ENCODE results near the gene KIF12.

KIF12 gene

GRCh38 chr9:114107286-114108001 is 8.4 kb upstream of the KIF12 start:
- DNase-seq (ENCODE audit: low read depth in 1 of 2, low spot score in 1 of 2): no peak

DNA sequence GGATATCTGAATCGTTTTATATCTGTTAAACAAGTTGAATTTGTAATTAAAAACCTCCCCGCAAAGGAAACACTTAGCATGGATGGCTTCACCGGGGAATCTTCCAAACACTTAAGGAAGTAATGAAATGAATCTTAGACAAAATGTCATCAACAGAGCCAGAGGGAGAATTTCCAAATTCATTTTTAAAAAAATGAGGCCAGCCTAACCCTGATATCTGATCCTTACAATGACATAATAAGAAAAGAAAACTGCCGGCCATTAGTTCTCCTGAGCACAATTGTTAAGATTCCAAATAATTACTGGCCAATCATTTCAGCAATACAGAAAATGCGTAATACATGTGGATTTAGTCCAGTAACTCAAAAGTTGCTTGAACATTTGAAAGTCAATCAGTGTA is 6.1 kb upstream of the KIF12 start:
- DNase-seq (ENCODE audit: low read depth in 1 of 2, low spot score in 1 of 2): no peak

DNA sequence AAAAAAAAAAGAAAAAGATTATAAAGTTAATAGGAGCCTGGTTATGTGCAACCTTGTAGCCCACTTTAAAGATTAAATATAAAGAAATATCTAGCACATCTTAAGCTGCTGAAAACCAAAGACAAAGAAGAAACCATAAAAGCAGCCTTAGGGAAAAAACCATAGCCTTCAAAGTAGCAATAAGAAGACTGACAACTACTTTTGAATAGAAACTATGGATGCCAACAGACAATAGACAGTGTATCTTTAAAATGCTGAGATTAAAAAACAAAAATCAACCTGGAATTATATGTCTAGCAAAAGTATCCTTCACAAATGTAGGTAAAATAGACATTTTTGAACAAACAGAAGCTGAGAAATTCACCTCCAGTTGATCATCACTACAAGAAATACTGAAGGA is 3.4 kb upstream of the KIF12 start:
- no peak for DNase-seq (ENCODE audit: low read depth in 1 of 2, low spot score in 1 of 2)

- DNase-seq (ENCODE audit: low read depth in 1 of 2, low spot score in 1 of 2): no peak
These were observed 1.4 kb upstream of the KIF12 start for GRCh38 chr9:114100536-114100935.

GRCh38 chr9:114099669-114100270 is 678 bp upstream of the KIF12 start:
- no peak for DNase-seq (ENCODE audit: low read depth in 1 of 2, low spot score in 1 of 2)

GRCh38 chr9:114098021-114098935 is 814 bp downstream of the KIF12 start:
- DNase-seq (ENCODE audit: low read depth in 1 of 2, low spot score in 1 of 2): peak in 1 of 2 donors; percentile 9

DNA sequence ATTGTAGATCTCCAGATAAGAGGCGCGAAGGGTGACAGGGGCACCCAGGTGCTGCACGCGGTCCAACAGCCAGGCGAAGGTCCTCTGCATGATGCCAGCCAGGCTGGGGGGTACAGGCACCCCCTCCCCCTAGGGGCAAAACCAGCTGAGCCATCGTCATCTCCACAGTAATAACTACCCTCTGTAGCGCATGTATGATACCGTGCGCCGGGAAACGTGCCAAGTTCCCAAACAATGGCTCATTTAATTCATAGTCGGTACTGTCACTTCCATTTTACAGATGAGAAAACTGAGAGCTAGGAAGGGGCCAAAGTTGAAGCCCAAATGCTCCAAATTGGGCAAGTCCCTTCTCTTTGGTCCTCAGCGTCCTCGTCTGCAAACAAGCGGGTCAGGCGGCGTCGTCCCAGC is 1.5 kb downstream of the KIF12 start:
- DNase-seq (ENCODE audit: low read depth in 1 of 2, low spot score in 1 of 2): no peak

- DNase-seq (ENCODE audit: low read depth in 1 of 2, low spot score in 1 of 2): no peak
These were observed 2.1 kb downstream of the KIF12 start for GRCh38 chr9:114096866-114097612.

- DNase-seq (ENCODE audit: low read depth in 1 of 2, low spot score in 1 of 2): no peak
These were observed 3.0 kb downstream of the KIF12 start for GRCh38 chr9:114096041-114096511.

DNA sequence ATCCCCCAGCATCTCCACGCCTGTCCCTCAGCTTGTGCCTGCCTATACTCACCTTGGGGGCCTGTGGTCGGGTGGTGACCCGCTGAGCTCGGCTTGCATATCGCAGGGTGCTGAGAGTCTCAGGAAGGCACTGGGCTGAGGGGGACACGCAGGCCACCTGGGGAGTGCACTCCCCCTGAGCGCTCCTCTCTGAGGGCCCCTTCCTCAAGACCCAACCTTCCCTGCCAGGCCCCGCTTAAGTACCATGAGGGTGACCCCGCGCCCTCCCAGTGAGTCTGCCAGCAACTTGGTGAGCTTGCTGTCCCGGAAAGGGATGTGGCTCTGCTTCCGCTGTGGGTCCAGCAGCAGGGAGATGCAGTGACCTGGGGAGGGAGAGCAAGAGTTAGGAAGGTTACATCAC is 4.1 kb downstream of the KIF12 start:
- no peak for DNase-seq (ENCODE audit: low read depth in 1 of 2, low spot score in 1 of 2)

DNA sequence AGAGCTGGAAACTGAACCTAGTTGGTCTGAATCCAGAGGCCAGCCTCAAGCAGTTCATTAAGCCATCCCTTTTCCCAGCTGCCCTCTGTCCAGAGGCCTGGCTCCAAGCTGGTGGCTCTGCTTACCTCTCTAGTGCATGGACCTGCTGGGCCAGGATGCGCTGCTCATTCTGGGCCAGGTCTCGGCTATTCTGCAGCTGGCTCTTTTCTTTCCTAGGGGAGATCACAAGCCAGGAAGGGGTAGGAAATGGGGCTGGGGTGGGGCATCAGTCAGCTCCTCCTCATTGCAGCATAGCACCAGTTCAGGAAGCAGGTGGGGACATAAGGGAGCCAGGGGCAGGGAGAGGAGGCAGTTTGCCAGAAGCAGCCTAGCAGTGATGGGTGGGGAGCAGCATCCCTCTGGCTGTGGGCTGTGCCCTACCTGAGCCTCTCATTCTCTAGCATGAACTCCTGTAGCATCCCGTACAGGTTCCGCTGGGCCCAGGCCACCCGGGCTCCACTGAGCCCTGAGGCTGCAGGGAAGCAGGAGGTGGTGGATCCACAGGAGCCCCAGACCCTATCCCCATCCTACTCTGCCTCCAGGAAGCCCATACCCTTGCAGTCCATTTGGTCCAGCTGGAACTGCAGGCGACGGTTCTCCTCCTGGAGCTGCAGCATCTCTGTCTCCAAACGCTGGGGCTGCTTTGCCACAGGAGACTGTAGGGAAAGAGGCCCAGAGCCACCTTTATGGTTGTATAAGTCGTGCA is 5.2 kb downstream of the KIF12 start:
- no peak for DNase-seq (ENCODE audit: low read depth in 1 of 2, low spot score in 1 of 2)

GRCh38 chr9:114093031-114093471 is 6.0 kb downstream of the KIF12 start:
- no peak for DNase-seq (ENCODE audit: low read depth in 1 of 2, low spot score in 1 of 2)

- DNase-seq (ENCODE audit: low read depth in 1 of 2, low spot score in 1 of 2): no peak
These were observed 6.8 kb downstream of the KIF12 start for GRCh38 chr9:114092336-114092735.

DNA sequence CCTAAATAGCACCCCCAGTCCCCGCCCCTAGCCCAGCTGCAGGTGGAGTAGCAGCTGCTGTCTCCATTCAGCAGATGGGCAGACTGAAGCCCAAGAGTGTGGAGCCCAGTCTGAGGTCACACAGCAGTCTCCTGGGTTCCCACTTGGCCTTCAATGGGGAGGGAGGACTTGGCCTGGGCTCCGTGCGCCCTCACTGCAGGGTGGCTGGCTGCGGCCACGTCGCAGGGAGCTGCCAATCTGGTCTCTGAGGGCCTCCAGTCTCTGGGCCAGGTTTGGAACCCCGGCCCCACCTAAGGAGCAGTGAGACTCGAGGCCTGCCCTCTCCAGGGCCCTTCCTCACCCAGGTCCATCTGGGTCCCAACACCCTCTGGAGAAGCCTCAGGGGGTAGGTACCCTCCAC is 7.4 kb downstream of the KIF12 start:
- no peak for DNase-seq (ENCODE audit: low read depth in 1 of 2, low spot score in 1 of 2)

GRCh38 chr9:114090798-114091197 is 8.3 kb downstream of the KIF12 start:
- DNase-seq (ENCODE audit: low read depth in 1 of 2, low spot score in 1 of 2): no peak

DNA sequence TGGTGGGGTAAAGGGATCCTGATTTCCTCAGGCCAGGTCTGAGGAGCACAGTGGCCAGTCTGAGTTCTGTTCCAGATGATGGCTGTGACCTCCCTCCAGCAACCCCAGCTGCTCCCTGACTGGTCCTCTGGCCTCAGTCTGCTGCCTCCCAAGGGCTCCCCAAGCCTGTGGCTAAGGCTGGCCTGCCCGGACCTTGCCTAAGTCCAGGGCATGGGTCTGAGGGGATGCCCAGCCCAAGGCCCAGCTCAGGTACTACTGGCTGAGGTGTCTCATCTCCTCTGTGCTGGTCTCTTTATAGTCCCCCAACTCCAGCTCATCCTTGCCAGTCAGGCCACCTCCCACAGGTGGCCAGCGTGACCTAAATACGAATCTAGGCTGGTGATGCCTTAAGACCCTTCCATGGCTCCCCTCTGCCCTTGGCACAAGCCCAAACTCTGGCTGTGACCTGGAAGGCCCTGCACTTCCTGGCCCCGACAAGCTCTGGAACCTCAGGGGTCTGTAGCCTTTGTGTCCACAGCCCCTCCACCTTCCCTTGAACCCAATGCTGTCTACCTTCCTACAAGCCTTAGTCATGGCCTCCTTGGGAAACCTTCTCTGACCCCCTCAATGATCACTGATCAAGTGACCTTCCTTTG is 9.8 kb downstream of the KIF12 start:
- DNase-seq (ENCODE audit: low read depth in 1 of 2, low spot score in 1 of 2): no peak

- no peak for DNase-seq (ENCODE audit: low read depth in 1 of 2, low spot score in 1 of 2)
These were observed 10.4 kb downstream of the KIF12 start for GRCh38 chr9:114088571-114089170.

DNA sequence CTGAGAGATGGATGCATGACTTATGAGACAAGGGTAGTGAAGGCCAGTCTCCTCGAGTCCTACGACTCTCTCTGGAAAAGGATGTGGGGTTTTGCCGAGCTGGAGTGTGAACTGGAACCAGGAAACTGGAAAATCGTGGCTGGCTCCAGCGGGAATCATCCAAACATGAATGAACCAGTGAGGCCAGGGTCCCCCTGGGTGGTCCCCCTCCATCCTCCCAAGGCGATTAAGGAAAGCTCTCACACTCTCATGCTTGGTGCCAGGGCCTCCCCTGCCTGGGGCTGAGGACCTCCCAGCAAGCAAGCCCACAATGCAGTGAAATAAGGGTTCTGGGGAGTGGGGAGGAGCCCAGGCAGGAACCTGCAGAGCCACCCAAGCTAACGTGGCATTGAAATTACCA is 11.4 kb downstream of the KIF12 start:
- no peak for DNase-seq (ENCODE audit: low read depth in 1 of 2, low spot score in 1 of 2)

- no peak for DNase-seq (ENCODE audit: low read depth in 1 of 2, low spot score in 1 of 2)
These were observed 12.5 kb downstream of the KIF12 start for GRCh38 chr9:114086607-114087006.

GRCh38 chr9:114086009-114086408 is 13.1 kb downstream of the KIF12 start:
- no peak for DNase-seq (ENCODE audit: low read depth in 1 of 2, low spot score in 1 of 2)

All from stimulated activated CD4-positive, alpha-beta T cell treated with anti-CD3 and anti-CD28 coated beads, Interleukin-15, amount 100 ng/mL, for 1 hour (primary cell).